Esophagus muscularis mucosa (tissue), 4 donors: ENCODE measurements around the gene MTRF1.

Experiments used
- EP300 ChIP-seq: sonication (generic); formaldehyde crosslinking; IDR thresholded peaks from one replicate; pipeline ENCODE4 v1.6.1; 2017; ENCODE audit warnings: antibody characterized with exemption
- POLR2A ChIP-seq: fragments of 450-650 bp; IDR thresholded peaks from one replicate; pipeline ENCODE4 v1.6.1; 2017; ENCODE audit warnings: antibody characterized with exemption, moderate library complexity, mild to moderate bottlenecking, low read depth
- POLR2AphosphoS5 ChIP-seq, 2 donors: sonication (generic); formaldehyde crosslinking; IDR thresholded peaks; one replicate each; pipeline ENCODE4 v1.6.1; 2017; ENCODE audit warnings: antibody characterized with exemption in 2 of 2
- TF ChIP-seq, protein P1 (sequence below), 3 experiments: fragments of 200-600 bp in 2 of 3; fragments of 450-650 bp in 1 of 3; sonication (generic) in 2 of 3; IDR thresholded peaks; one replicate each; pipeline ENCODE4 v1.5.1; 2017 to 2019; ENCODE audit warnings: antibody characterized with exemption in 3 of 3, mild to moderate bottlenecking in 2 of 3, moderate library complexity in 1 of 3

DNA sequence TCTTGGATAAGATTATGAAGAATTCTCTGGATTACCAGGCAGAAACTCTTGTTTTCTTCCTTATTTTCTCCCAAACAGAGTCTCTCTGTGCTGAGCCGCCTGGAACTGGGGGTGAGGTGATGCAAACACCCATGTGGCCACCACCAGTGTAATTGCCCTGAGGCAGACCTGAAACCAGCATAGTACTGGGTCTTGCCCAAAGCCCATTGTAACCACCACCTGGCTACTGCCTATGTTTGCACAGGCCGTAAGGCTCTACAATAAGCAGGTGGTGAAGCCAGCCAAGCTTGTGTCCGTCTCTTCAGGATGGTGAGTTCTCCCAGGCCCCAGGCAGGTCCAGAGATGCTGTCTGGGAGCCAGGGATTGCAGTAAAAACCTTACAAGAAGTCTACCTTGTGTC is 50.1 kb downstream of the MTRF1 start:
- TF ChIP-seq POLR2A (no peak), POLR2AphosphoS5 (IDR thresholded peaks at IDR 0.05) (no peak), EP300 (no peak)
- TF ChIP-seq, protein P1, sequence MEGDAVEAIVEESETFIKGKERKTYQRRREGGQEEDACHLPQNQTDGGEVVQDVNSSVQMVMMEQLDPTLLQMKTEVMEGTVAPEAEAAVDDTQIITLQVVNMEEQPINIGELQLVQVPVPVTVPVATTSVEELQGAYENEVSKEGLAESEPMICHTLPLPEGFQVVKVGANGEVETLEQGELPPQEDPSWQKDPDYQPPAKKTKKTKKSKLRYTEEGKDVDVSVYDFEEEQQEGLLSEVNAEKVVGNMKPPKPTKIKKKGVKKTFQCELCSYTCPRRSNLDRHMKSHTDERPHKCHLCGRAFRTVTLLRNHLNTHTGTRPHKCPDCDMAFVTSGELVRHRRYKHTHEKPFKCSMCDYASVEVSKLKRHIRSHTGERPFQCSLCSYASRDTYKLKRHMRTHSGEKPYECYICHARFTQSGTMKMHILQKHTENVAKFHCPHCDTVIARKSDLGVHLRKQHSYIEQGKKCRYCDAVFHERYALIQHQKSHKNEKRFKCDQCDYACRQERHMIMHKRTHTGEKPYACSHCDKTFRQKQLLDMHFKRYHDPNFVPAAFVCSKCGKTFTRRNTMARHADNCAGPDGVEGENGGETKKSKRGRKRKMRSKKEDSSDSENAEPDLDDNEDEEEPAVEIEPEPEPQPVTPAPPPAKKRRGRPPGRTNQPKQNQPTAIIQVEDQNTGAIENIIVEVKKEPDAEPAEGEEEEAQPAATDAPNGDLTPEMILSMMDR (IDR thresholded peaks at IDR 0.05), result no peak
